ENCODE data around the gene NME3. TPM values are rescaled to one million over a fixed set of nuclear protein-coding genes. Genes with fewer than 3 reads are reported as not detected.
A peak's percentile ranks its signal among the peaks of the same experiment; 100 is the strongest.

NME3 gene
- total and polyA plus RNA-seq, 9 of the 15 experiments (the other 6 are each of a cell fraction or from before 2014, with no cell fraction given): 0.68 to 76.3 (median 11.5) TPM

DNA sequence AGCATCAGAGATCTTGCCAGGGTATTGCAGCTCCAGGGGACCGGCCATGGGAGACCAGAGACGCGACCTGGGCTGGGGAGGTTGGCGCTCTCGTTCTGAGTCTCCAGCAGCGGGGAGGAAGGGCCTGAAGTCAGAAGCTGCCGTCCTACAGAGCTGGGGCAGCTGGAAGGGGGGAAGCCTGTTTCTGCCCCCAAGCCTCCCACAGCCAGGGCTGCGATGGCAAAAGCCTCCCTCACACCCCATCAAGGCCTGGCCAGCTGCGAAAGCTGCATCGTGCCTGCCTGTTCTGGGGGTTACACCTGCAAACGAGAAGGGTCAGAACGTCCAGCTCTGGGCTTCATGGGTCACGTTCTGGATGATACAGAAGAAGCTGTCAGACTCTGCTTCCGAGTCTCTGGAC, 39.3 kb downstream of the NME3 start:
- FAIRE-seq (no peak), ATAC-seq (no peak), DNase-seq (ENCODE audit: extremely low read depth in 1 of 4, low spot score in 3 of 4) (no peak)
- in situ Hi-C loops (cut with MboI) (no loop called here), intact Hi-C loops (cut with micrococcal nuclease) (no loop called here)
- peaks cover 55% of the 10 kb centered on the region; the same call in 2 of the 3 replicates for H3K36me3 ChIP-seq (ENCODE audit: control insufficient read depth, insufficient read depth, low read length)
- peaks cover 24% of the 10 kb centered on the region for H3K9me3 ChIP-seq (replicated peaks; ENCODE audit: control insufficient read depth, insufficient read depth, low read depth, low read length)
- ChIA-PET POLR2A (interaction anchor here (0.5 to 0.7 kb wide), 2 partner anchors 21 to 24 kb away, joined by 3 to 4 read pairs; no protein-coding TSS in a partner anchor), CTCF (ENCODE audit: low intra/inter-chr PET ratio) (no interaction called here)
- peaks cover 0 to 27% of the 10 kb centered on the region in 2 experiments; a peak in 2 of 5 replicates for H3K4me1 ChIP-seq (replicated peaks in 1 of 2; ENCODE audit: control insufficient read depth in 2 of 2, insufficient read depth in 2 of 2, low read length in 2 of 2)
- WGBS (ENCODE audit: insufficient coverage, low coverage, missing lambda C conversion rate): 92% methylated on average over 11 of the region's 14 CpGs
- H3K27ac ChIP-seq (ENCODE audit: extremely low read depth, low read depth, low read length): no peak overlapping the region
- no peaks in the 10 kb centered on the region for H3K27me3 ChIP-seq (ENCODE audit: control insufficient read depth in 2 of 2, insufficient read depth in 2 of 2, low read length in 2 of 2)
- no TSS peak for BruUV-seq (replicated peaks)
- H3K4me3 ChIP-seq: no peak overlapping the region
- H3K4me2 ChIP-seq (ENCODE audit: insufficient read depth, low read length): no peak overlapping the region
- no peak for TF ChIP-seq ZFPM2 (CRISPR knock-in tag; IDR thresholded peaks at IDR 0.05)
- no peak for TF ChIP-seq STAT5A (IDR thresholded peaks at IDR 0.05; ENCODE audit: borderline replicate concordance, low read length)
- TF ChIP-seq POLR2G (IDR thresholded peaks at IDR 0.05; ENCODE audit: low read depth, low read length): peak; percentile 22; the same call in 1 of the 2 replicates
- no peak overlapping the region; a peak in 1 of 4 replicates for H3K9ac ChIP-seq (ENCODE audit: insufficient read depth in 1 of 2, low read depth in 2 of 2, low read length in 2 of 2)
- H2AFZ ChIP-seq (ENCODE audit: low read depth, low read length): no peak overlapping the region
- H4K20me1 ChIP-seq (replicated peaks; ENCODE audit: control insufficient read depth, insufficient read depth, low read length): no peaks in the 10 kb centered on the region
- no peaks in the 10 kb centered on the region; the same call in 2 of the 3 replicates for H3K79me2 ChIP-seq (ENCODE audit: control insufficient read depth, insufficient read depth, low read length)
- H3K9me1 ChIP-seq (ENCODE audit: control insufficient read depth, insufficient read depth, low read length): no peaks in the 10 kb centered on the region

DNA sequence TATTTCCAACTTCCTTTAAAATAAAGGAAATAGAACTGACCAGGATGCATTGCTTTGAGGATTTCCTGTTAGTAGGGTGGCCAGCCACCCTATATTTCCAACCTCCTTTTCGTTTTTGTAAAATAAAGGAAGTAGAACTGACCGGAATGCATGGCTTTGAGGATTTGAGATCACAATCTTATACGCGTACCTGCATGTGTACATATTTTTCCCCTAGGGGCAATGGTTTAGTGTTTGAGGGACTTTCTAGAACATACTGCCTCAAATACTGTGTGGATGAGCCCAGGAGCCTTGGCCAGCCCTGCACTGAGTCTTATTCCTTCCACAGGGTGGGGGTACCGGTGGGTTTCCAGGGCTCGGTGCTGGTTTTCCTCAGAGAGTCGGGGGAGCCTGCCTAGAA, 39.7 kb downstream of the NME3 start:
- no peaks in the 10 kb centered on the region; the same call in 2 of the 3 replicates for H3K79me2 ChIP-seq (ENCODE audit: control insufficient read depth, insufficient read depth, low read length)
- H3K27ac ChIP-seq (ENCODE audit: extremely low read depth, low read depth, low read length): no peak overlapping the region
- peaks cover 0 to 26% of the 10 kb centered on the region in 2 experiments; a peak in 2 of 5 replicates for H3K4me1 ChIP-seq (replicated peaks in 1 of 2; ENCODE audit: control insufficient read depth in 2 of 2, insufficient read depth in 2 of 2, low read length in 2 of 2)
- TF ChIP-seq, protein P1, sequence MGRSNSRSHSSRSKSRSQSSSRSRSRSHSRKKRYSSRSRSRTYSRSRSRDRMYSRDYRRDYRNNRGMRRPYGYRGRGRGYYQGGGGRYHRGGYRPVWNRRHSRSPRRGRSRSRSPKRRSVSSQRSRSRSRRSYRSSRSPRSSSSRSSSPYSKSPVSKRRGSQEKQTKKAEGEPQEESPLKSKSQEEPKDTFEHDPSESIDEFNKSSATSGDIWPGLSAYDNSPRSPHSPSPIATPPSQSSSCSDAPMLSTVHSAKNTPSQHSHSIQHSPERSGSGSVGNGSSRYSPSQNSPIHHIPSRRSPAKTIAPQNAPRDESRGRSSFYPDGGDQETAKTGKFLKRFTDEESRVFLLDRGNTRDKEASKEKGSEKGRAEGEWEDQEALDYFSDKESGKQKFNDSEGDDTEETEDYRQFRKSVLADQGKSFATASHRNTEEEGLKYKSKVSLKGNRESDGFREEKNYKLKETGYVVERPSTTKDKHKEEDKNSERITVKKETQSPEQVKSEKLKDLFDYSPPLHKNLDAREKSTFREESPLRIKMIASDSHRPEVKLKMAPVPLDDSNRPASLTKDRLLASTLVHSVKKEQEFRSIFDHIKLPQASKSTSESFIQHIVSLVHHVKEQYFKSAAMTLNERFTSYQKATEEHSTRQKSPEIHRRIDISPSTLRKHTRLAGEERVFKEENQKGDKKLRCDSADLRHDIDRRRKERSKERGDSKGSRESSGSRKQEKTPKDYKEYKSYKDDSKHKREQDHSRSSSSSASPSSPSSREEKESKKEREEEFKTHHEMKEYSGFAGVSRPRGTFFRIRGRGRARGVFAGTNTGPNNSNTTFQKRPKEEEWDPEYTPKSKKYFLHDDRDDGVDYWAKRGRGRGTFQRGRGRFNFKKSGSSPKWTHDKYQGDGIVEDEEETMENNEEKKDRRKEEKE (IDR thresholded peaks at IDR 0.05; ENCODE audit: borderline replicate concordance in 1 of 2, control insufficient read depth in 1 of 2, low read depth in 2 of 2, low read length in 1 of 2): no peak
- no peak for TF ChIP-seq RBM22 (IDR thresholded peaks at IDR 0.05; ENCODE audit: low read depth, low read length, poor library complexity, severe bottlenecking)
- no peak for TF ChIP-seq ZNF778 (CRISPR knock-in tag; IDR thresholded peaks at IDR 0.05)
- no peak for TF ChIP-seq MECOM (CRISPR knock-in tag; IDR thresholded peaks at IDR 0.05)
- no peak overlapping the region for H2AFZ ChIP-seq (ENCODE audit: low read depth, low read length)
- WGBS (ENCODE audit: insufficient coverage, low coverage, missing lambda C conversion rate): 90% methylated on average over 6 of the region's 7 CpGs
- no peaks in the 10 kb centered on the region for H3K9me1 ChIP-seq (ENCODE audit: control insufficient read depth, insufficient read depth, low read length)
- H3K9me3 ChIP-seq (replicated peaks; ENCODE audit: control insufficient read depth, insufficient read depth, low read depth, low read length): peaks cover 22% of the 10 kb centered on the region
- DNase-seq (ENCODE audit: extremely low read depth in 1 of 4, low spot score in 3 of 4): no peak
- in situ Hi-C loops (cut with MboI): no loop called here
- H3K27me3 ChIP-seq (ENCODE audit: control insufficient read depth in 2 of 2, insufficient read depth in 2 of 2, low read length in 2 of 2): no peaks in the 10 kb centered on the region
- ChIA-PET CTCF (ENCODE audit: low intra/inter-chr PET ratio) (no interaction called here), POLR2A (no interaction called here)
- ATAC-seq: no peak
- H3K4me2 ChIP-seq (ENCODE audit: insufficient read depth, low read length): no peak overlapping the region
- H3K36me3 ChIP-seq (ENCODE audit: control insufficient read depth, insufficient read depth, low read length): peaks cover 60% of the 10 kb centered on the region; the same call in 2 of the 3 replicates
- intact Hi-C loops (cut with micrococcal nuclease): no loop called here
- H4K20me1 ChIP-seq (replicated peaks; ENCODE audit: control insufficient read depth, insufficient read depth, low read length): no peaks in the 10 kb centered on the region
- no TSS peak for BruUV-seq (replicated peaks)
- no peak overlapping the region for H3K4me3 ChIP-seq
- FAIRE-seq: no peak
- no peak overlapping the region for H3K9ac ChIP-seq (ENCODE audit: insufficient read depth in 1 of 2, low read depth in 2 of 2, low read length in 2 of 2)
